IPS-11a (cell line): ENCODE results near the gene PRMT9.
A peak's percentile ranks its signal among the peaks of the same experiment; 100 is the strongest.

Experiments
- H3K4me3 ChIP-seq: one replicate; pipeline ENCODE4 v1.5.1; 2013; ENCODE audit warnings: low read depth, low read length, control low read depth

The PRMT9 gene

GRCh38 chr4:147682755-147683154, 1.2 kb downstream of the PRMT9 start:
- H3K4me3 ChIP-seq = peak overlapping the region; percentile 75

- H3K4me3 ChIP-seq = no peak overlapping the region
These were observed 5.0 kb downstream of the PRMT9 start for GRCh38 chr4:147678796-147679549.

GRCh38 chr4:147678106-147678505, 5.9 kb downstream of the PRMT9 start:
- H3K4me3 ChIP-seq = no peak overlapping the region

- H3K4me3 ChIP-seq = no peak overlapping the region
These were observed 9.5 kb downstream of the PRMT9 start for GRCh38 chr4:147674496-147674895.

- no peak overlapping the region for H3K4me3 ChIP-seq
These were observed 9.9 kb downstream of the PRMT9 start for GRCh38 chr4:147674073-147674472.

GRCh38 chr4:147658501-147658900, 25.5 kb downstream of the PRMT9 start:
- H3K4me3 ChIP-seq = no peak overlapping the region

GRCh38 chr4:147655639-147656038, 28.3 kb downstream of the PRMT9 start:
- no peak overlapping the region for H3K4me3 ChIP-seq

- no peak overlapping the region for H3K4me3 ChIP-seq
These were observed 32.4 kb downstream of the PRMT9 start for GRCh38 chr4:147651563-147651962.

- no peak overlapping the region for H3K4me3 ChIP-seq
These were observed 35.3 kb downstream of the PRMT9 start for GRCh38 chr4:147648656-147649055.

GRCh38 chr4:147645099-147645498, 38.9 kb downstream of the PRMT9 start:
- H3K4me3 ChIP-seq = no peak overlapping the region

GRCh38 chr4:147644471-147644870, 39.5 kb downstream of the PRMT9 start:
- no peak overlapping the region for H3K4me3 ChIP-seq

- H3K4me3 ChIP-seq = no peak overlapping the region
These were observed 40.3 kb downstream of the PRMT9 start for GRCh38 chr4:147643616-147644015.

- H3K4me3 ChIP-seq = no peak overlapping the region
These were observed 43.6 kb downstream of the PRMT9 start for GRCh38 chr4:147640331-147640730.

- no peak overlapping the region for H3K4me3 ChIP-seq
These were observed 44.6 kb downstream of the PRMT9 start for GRCh38 chr4:147639388-147639787.

- no peak overlapping the region for H3K4me3 ChIP-seq
These were observed 45.0 kb downstream of the PRMT9 start for GRCh38 chr4:147638942-147639341.

GRCh38 chr4:147638365-147638764, 45.6 kb downstream of the PRMT9 start:
- no peak overlapping the region for H3K4me3 ChIP-seq

- no peak overlapping the region for H3K4me3 ChIP-seq
These were observed 48.6 kb downstream of the PRMT9 start for GRCh38 chr4:147635348-147635747.

GRCh38 chr4:147633643-147634042, 50.3 kb downstream of the PRMT9 start:
- H3K4me3 ChIP-seq = no peak overlapping the region

GRCh38 chr4:147633113-147633512, 50.9 kb downstream of the PRMT9 start:
- H3K4me3 ChIP-seq = no peak overlapping the region

GRCh38 chr4:147629783-147630730, 53.9 kb downstream of the PRMT9 start:
- no peak overlapping the region for H3K4me3 ChIP-seq

- no peak overlapping the region for H3K4me3 ChIP-seq
These were observed 55.5 kb downstream of the PRMT9 start for GRCh38 chr4:147628415-147628814.

- H3K4me3 ChIP-seq = no peak overlapping the region
These were observed 57.1 kb downstream of the PRMT9 start for GRCh38 chr4:147626903-147627302.
